NCI-H1930 (cell line): Measurements from ENCODE around the gene NECTIN1.

Source experiments
- DNase-seq, 2 experiments: peaks; one replicate each; lab custom pipeline; 2025; lab: John Stamatoyannopoulos, UW

NECTIN1 gene

DNA sequence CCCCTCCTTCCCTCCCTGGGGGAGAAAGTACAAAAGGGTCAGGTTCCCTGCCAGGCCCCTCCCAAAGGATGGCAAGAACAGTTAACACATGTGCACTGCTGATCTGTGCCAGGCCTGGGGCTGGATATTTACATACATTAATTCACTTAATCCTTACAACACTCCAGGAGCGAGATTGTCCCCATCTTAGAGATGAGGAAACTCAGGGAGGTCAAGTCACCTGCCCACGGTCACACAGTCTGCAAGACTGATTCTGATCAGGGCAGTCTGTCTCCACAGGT is 36.5 kb downstream of the NECTIN1 start:
- no peak for DNase-seq

DNA sequence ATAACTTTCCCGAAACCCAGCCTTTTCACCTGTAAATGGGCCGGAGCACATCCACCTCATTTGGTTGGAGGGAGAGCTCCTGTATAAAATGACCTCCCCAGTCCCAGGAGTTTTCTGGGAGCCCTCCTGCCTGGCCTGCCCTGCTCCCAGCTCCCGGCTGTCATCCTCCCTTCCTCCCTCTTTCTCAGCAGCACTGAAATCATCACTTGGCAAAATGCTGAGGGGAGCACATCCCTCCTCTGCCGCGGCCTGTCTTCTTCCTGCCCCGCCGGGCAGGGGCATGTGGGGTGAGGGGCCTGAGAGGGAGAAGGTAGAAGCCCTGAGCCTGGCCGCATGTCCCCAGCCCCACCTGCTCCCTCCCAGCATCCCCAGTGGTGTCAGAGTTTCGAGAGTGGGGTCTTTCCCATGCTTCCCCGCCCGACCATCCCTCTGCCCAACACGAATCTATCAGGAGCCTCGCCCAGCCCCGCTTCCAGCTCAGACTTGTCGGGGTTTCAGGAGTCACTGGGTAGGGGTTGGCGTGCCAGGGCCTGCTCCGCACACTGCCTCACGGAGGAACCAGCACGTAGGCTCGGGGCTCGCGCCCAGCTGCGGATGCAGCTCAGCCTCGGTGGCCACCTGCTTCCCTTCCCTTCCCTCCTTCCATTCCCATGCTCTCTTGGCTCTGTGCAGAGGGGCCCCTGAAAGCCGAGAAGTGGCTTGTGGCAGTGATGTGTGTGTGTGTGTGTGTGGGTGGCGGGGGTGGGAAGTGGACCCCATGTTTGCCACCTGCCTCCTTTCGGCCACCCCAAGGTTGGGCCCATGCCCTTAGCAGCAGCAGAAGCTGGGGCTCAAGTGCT is 37.1 kb downstream of the NECTIN1 start:
- DNase-seq, result no peak

DNA sequence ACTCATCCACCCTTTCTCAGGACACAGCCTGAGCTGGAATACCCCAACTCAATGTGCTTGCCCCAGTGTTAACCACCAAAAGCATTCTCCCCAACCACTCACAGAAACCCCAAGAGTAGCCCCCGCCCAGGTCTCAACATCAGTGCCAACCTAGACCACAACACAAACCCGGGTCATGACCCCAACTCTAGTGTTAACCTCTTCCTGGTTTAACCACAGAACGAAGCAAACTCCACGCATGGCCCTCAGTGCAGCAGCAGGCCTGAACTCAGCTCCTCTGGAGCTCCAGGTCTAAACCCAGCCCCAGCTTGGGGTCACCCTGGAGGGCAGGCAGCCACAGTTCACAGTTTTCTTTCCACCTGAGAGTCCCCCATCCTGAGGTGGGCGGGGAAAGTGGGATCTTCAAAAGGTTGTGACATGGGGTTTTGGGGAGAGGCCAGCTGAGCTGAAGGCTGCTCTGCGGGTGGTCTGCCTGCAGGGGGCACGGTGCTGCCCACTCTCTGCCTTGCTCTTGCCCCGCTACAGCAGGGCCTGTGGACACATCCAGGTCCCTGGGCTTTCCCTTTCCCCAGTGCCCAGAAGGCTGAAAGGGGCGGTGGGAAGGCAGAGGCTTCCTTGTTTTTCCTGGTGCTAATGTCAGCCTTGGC is 37.9 kb downstream of the NECTIN1 start:
- DNase-seq, result no peak

DNA sequence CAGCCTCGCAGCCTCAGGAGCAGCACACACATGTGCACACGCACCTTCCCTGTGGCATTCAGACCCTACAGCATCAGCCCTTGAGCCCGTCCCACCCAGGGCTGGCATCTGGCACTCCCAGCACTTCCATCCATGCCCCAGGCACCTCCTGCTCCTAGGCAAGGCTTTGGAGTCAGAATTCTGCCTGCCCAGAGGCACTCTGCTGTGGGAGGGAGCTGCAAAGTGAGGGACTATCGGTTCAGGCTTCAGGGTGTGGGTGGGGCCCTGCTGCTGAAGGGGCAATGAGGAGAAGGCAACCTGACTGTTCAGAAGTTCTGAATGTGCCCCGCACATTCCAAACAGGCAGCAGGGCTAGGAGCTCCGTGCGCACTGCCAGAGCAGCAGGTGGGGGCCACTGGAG is 39.7 kb downstream of the NECTIN1 start:
- no peak for DNase-seq

DNA sequence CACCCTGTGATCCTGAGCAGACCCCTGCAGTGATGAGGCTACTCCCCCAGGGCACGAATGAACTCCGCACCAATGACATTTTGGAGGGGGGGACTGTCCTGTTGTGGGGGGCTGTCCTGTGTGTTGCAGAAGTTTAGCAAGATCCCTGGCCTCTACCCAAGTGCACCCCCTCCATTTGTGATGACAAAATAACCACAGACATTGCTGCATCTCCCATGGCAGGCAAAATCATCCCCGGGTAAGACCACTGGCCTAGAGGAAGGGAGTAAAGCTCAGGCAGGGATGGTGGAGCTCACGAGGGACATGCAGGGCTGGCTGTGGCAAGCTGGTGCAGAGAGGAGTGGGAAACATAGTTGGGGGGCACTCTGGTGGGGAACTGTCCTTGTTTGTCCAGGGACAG is 40.6 kb downstream of the NECTIN1 start:
- no peak for DNase-seq

DNA sequence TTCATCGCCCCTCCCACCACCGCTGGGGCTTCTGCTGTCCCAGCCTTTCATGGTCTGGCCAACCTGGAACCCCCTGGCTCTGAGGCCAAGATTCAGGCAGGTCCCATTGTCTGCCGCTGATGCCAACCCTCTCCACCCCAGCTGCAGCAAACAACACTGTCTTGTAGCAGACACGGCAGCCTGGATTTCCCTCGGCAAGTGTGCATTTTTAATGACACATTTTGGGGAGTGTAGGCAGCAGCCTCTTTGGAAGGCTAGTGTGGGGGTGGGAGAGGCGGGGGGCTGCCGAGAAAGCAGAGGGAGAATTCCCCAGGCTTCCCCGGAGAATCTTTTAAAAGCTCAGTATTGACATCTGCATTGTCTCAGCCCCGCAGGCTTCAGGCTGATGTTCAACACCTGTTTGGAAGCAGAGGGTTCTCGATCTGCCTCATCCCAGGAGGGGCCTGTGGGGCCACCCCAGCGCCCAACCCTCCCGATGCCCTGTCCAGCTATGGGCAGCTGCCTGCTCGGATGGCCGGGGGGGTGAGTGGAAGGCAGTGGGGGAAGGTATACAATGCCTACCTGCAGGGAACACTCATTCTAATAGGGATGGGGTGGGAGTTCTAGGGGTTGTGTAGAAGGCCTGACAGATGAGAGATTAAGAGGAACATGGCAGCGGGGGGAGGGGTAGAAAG is 41.5 kb downstream of the NECTIN1 start:
- no peak for DNase-seq

DNA sequence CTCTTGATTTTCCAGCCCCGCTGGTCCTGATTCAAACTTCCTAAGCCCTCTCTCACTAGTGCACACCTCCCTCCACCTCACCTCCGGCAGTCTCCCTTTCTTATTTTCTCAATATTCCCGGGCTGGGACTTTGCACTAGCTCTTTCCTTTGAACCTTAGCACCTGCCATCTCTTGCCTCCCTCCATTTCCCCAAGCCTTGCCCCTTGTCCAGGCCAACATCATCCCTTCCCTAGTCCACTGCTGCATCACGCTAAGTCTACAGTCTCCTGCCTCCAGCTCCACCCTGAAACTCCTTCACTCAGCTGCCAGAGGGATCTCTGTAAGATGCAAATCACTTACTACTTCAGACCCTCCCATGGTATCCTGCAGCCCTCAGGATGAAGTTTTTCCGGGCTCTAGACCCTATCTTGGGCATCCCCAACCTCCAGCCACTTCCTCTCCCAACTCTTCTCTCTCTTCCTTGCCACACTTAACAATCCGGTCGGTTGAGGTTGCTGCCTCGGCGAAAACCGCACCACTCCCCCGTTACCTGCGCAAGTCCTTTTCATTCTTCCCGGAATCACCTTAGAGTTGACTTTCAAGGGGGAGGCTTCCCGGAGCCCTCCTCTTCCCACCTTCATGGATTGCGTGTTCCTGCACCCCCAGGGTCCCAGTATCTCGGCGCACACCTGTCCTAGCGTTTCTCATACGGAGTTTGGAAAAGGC is 42.7 kb downstream of the NECTIN1 start:
- DNase-seq, result no peak

DNA sequence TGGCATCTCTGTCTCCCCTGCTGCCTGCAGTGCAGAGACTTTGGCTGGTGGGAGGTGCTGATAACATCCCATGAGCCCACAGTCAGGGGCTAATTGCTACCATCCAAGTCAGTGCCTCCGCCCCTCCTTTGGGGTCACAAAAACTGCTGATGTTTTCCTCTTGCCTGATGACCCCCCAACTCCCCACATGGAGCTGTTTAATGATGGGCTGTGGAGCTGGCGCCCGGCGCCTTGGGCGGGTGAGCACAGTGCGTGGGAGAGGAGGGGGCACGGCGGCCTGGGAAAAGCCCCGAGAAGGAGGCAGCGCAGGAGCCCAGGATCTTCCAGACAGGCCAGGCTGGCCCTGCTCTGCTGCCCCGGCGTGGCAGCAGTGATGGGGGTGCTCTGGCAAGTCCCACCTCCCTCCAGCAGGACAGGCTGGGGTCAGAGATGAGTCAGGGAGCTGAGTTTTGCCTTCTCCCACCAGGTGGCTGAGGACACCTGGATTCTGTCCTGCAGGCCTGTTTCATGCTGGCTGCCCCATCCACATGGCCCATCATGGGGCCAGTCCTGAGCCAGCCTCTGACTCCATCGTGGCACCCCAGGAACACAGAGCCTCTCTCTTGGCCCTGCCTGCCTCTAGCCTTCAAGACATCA is 43.8 kb downstream of the NECTIN1 start:
- DNase-seq, result no peak

DNA sequence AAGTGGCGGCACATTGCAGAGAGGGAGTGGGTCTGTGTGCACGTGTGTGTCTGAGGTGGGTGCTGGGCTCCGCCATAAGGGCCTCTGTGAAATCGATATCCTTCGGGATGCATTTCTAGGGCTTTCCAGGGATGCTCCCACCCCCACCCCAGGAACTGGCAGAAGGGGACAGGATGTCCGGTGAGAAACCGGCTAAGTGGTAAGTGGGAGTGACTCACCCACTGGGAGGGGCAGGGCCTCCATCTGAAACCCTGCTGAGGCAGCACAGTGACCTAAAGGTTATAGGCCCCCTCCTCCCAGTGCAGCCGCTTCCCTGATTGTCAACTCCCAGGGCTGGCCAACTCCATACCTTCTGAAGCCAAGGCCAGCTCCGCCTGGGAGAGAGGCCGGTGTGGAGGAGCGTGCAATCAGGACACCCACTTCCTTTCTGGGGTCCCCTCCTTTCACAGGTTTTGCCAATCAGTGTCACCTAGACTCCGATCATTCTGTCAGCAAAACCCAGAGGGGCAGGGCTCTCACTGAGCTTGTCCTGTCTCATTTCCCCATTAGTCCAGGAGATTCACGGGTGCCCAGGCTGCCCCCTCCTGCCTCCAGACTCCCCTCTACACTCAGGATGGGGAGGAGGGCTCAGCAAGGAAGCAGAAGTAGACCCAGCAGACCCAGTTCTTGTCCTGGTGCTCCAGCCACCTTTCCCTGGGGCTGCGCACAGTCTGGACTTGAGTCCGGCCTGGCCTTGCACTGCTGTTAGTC is 44.5 kb downstream of the NECTIN1 start:
- DNase-seq, result no peak

DNA sequence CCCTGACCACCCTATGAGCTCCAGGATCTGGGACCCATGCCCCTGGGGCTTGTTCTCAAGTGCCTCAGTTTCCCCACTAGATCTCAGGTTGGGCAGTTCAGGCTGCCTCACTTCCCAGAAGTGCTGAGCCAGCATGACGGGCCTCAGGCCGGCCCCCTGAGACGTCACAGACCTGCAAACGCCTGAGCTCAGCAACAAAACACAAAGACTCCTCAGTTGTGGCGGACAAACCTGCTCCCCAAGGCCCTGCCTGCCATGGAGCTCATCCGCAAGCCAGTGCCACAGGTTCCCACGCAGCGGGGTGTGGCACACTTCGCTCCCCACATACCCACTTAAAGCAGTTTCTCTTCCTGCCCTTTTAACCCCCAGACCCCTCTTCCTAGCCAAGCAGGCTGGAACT is 45.2 kb downstream of the NECTIN1 start:
- DNase-seq, result no peak

DNA sequence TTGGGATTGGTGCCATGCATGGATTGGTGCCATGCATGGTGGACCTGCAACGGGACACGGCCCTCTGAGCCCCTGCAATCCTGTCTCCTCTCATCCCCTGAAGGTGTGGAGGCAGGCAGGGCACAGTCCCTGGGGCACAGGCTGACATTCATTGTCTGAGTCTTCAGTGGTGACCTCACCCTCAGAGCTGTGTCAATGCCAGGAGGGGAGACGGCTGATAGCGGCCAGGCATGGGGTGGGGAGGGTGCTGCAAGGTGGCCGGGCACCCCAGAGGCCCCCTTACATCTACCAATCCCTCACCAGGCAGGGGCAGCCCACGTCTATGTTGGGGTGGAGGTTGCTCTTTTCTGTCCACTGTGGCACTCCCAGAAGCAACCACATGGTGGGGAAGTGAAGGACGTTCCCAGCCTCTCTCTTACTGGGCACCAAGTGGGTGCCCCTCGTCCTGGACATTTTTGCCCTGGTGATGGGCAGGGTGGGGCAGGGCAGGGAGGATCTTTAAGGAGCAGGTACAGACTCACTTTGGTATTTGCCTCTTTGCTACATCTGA is 47.6 kb downstream of the NECTIN1 start:
- no peak for DNase-seq

DNA sequence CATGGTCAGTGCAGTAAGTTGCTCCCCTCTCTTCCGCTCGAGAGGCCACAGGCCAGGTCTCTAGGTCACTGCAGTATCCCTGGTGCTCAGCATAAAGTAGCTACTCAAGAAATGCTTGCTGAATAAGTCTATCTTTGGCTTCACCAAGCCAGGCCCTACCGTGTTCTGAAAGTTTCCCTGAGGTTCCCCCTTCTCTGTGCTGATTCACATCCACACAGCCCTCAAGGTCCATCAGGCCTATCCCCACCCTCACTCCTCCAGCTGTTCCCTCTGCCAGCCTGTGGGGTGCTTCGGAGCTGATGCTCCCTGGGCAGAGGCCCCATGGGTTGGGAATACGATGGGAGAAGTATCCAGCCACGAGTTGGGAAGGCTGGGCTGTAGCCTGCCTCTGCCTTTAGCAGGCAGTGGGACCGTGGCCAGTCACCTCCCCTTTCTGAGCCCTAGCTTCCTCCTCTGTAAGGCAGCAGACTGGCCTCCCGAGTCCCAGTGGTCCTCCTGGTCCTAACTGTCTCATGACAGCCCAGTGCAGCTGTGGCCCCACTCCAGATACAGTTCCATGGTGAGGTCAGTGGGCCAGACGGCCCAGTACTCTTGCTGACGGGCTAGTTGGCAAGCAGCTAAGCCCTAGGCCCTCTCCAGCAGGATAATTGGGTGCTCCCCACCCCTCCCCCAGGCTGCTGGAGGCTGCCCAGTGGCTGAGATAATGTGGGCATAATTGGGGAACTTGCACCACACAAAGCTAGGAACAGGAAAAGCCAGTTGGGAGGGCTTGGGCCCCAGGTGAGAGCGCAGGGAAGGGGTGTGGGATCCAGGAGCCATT is 48.2 kb downstream of the NECTIN1 start:
- DNase-seq, result no peak

DNA sequence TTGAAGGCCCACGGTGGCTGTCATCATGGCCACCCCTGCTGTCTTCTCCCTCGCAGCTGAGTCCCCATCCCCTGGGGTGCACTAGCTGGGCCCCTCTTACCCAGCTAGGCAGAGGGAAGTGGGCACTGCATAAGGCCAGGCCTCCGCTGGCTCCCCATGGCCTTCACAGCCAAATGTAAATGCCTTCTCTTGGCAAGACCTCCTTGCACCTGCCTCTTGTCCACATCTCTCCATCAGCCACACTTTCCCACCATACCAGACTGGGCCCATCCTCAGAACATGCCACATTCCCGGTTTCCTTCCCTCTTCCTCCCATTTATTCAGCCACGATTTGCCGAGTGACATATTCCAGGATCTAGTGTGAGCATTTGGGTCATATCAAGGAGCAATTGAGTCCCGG is 49.7 kb downstream of the NECTIN1 start:
- no peak for DNase-seq

DNA sequence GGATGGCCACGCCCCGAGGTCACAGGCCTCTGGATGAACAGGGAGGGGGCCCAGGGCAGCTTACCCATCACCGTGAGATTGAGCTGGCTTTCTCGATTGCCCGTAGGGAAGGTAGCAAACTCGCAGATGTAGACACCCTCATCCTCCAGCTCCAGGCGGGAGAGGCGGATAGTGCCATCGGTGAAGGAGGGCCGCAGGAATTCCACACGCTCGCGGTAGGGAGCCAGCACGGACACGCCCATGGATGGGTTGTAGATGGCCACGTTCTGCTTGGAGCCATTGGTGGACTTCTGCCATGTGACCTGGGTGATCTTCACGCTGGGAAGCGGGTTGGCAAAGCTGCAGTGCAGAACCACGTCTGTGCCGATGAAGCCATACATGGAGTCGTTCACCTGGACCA is 50.6 kb downstream of the NECTIN1 start:
- no peak for DNase-seq

DNA sequence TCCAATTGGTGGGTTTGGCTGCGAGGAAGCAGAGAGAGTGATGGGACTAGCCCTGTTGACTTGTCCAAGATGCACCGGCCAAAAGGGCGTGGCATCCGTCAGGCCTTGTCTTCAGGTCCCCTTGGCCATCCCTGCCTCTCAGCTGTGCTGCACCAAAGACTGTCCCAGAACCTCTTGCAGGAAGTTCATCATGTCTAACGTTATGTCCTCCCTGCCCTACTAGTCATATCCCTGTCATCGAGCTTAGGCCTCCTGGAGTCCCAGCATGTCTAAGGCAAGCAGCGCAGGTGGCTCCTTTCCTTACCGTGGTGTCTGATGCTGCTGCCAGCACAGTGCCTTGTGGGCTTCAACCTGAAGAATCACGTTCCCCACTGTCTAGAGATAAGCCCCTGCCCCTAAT is 51.2 kb downstream of the NECTIN1 start:
- no peak for DNase-seq

DNA sequence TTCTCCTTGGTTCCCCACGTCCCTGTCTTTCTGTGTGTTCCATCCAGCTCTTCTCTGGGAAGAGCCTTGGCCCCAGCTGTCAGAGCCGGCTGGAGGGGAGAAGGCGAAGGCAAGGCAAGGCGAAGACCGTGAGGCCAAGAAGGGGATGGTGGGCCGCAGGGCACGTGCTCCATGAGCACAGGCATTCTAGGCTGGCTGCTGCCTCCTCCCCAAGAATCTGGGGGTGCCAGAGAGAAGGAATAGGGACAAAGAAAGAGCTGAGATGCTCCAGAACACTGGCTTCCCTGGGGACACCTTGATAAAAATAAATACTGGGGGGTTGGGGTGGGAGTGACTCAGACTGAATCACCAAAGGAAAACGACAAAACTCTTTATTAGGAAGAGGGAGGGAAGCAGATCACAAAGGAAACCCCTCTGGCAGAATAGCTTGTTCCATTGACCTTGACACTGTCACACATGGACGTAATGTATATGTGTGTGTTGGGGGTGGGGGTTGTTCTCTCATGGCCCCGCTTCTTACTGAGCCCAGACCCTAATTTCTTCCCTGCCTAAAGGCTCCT is 52.5 kb downstream of the NECTIN1 start:
- DNase-seq, result no peak

DNA sequence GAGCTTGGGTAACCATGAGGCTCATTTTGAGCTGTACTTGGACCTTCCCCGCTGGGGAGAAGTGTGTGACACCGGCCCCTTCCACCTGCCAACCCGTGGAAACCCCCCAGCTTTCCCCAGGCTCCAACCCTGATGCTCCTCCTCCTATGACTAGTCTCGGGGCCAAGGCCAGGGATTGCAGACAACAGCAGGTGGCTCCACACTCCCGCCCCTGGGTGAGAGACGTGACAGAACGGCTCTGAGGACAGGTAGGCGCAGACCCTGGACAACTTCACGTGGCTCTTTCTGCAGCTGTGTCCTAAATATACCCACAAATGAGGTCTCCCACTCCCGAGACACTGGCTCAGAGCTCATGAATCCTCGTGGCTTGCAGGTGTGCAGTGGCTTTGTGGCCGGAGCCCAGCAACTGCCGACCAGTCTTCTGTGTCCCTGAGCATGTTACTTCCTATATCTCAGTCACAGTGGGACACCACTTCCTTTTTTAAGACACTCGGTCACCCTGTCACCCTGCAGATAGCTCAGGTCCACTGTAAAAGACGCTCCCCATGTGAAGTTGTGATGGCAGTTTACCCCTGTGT is 55.2 kb downstream of the NECTIN1 start:
- DNase-seq, result no peak

DNA sequence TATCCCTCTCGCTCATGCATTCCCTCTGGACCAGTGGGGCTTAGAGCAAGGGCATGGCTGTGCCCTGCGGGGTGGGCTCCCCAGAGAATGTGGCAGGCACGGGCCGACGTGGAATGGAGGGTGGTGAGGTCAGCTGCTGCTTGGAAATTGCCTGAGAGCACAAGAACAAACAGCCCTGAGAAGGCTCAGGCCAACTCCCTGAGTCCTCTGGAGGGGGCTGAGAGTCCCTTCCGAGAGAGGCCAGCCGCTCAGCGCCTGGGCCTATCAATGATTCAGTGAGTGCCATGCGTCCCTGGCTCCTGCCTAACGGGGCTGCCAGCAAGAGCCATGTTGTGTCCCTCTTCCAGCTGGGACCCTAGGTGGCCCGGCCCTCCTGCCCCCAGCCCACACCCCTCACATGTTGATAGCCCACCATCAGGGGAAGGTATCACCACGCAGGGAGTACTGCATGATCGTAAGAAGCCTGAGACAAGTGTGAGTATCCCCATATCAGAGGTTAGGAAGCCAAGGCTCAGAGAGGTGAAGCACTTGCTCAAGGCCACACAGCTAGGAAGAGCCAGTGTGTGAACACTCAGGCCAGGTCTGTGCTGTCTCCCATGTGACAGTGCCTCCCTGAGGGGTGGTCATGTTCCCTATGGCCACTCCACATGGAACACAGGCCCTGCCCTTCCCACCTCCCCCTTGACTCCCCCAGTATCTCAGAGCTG is 55.8 kb downstream of the NECTIN1 start:
- DNase-seq, result no peak

DNA sequence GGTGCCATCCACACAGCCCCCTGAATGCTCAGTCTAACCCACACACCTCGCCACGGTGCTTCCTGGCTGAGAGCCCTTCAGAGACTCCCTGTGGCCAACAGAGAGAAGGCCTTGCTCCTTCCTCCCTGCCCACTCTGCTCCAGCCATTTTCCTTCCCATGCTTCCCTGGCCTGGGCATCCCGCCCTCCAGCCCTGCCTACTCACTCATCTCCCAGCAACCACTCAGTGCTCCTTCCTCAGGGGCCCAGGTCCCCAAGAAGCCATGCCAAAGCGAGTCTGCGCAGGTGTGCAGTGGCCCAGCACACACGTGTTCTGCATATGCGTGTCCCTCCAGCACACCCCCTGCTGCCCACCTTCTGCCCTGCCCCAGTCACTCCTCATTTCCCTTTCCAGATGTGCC is 56.4 kb downstream of the NECTIN1 start:
- DNase-seq, result no peak
